ENCODE measurements around the gene GINS3. TPM values are rescaled to one million over a fixed set of nuclear protein-coding genes. Genes with fewer than 3 reads are reported as not detected.

The GINS3 gene
- total RNA-seq, 3 donors from 2014 or later (not counting 1 experiment from before 2014, with no cell fraction given): 1.4 to 3.5 (median 2.2) TPM

GRCh38 chr16:58451265-58451689 lies 59.0 kb downstream of the GINS3 start:
- intact Hi-C loops (cut with micrococcal nuclease): no loop called here
- Histone ChIP-seq H3K4me3 (ENCODE audit: low read length) (no peak overlapping the region), H3K4me1 (ENCODE audit: control insufficient read depth, insufficient read depth, low read length) (peaks cover 11% of the 10 kb centered on the region), H3K36me3 (ENCODE audit: control insufficient read depth, insufficient read depth, low read length) (no peaks in the 10 kb centered on the region), H3K27ac (ENCODE audit: low read length) (no peak overlapping the region), H3K9me3 (ENCODE audit: control insufficient read depth, insufficient read depth, low read length) (no peaks in the 10 kb centered on the region), H3K27me3 (ENCODE audit: control insufficient read depth, insufficient read depth, low read length) (no peaks in the 10 kb centered on the region)
- 85% methylated on average over 3 of the region's 3 CpGs for WGBS (ENCODE audit: insufficient coverage)
- Mint-ChIP-seq H3K4me1 (peaks cover 12 to 17% of the 10 kb centered on the region in 2 donors), H3K4me3 (no peak overlapping the region), H3K27me3 (ENCODE audit: low read depth in 2 of 2) (peaks cover 13 to 16% of the 10 kb centered on the region in 2 donors), H3K27ac (no peak overlapping the region), H3K9me3 (no peaks in the 10 kb centered on the region), H3K36me3 (no peaks in the 10 kb centered on the region)
- DNase-seq (no peak), ATAC-seq (no peak)
- TF ChIP-seq, protein P1, sequence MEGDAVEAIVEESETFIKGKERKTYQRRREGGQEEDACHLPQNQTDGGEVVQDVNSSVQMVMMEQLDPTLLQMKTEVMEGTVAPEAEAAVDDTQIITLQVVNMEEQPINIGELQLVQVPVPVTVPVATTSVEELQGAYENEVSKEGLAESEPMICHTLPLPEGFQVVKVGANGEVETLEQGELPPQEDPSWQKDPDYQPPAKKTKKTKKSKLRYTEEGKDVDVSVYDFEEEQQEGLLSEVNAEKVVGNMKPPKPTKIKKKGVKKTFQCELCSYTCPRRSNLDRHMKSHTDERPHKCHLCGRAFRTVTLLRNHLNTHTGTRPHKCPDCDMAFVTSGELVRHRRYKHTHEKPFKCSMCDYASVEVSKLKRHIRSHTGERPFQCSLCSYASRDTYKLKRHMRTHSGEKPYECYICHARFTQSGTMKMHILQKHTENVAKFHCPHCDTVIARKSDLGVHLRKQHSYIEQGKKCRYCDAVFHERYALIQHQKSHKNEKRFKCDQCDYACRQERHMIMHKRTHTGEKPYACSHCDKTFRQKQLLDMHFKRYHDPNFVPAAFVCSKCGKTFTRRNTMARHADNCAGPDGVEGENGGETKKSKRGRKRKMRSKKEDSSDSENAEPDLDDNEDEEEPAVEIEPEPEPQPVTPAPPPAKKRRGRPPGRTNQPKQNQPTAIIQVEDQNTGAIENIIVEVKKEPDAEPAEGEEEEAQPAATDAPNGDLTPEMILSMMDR (IDR thresholded peaks at IDR 0.05): no peak

- Histone ChIP-seq H3K9me3 (ENCODE audit: control insufficient read depth, insufficient read depth, low read length) (no peaks in the 10 kb centered on the region), H3K36me3 (ENCODE audit: control insufficient read depth, insufficient read depth, low read length) (no peaks in the 10 kb centered on the region), H3K4me3 (ENCODE audit: low read length) (no peak overlapping the region), H3K4me1 (ENCODE audit: control insufficient read depth, insufficient read depth, low read length) (peaks cover 11% of the 10 kb centered on the region), H3K27ac (ENCODE audit: low read length) (no peak overlapping the region), H3K27me3 (ENCODE audit: control insufficient read depth, insufficient read depth, low read length) (no peaks in the 10 kb centered on the region)
- peaks cover 12 to 17% of the 10 kb centered on the region in 2 donors for H3K4me1 Mint-ChIP-seq
- TF ChIP-seq, protein P1 (IDR thresholded peaks at IDR 0.05): no peak
- H3K27ac Mint-ChIP-seq: no peak overlapping the region
- intact Hi-C loops (cut with micrococcal nuclease): no loop called here
- no peak for ATAC-seq
- no peaks in the 10 kb centered on the region for H3K36me3 Mint-ChIP-seq
- 100% methylated on average over 1 of the region's 1 CpG for WGBS (ENCODE audit: insufficient coverage)
- DNase-seq: no peak
- no peak overlapping the region for H3K4me3 Mint-ChIP-seq
- peaks cover 13 to 16% of the 10 kb centered on the region in 2 donors for H3K27me3 Mint-ChIP-seq (ENCODE audit: low read depth in 2 of 2)
- H3K9me3 Mint-ChIP-seq: no peaks in the 10 kb centered on the region
These were observed 59.7 kb downstream of the GINS3 start for GRCh38 chr16:58451945-58452401.

GRCh38 chr16:58452640-58453039 lies 60.4 kb downstream of the GINS3 start:
- no peaks in the 10 kb centered on the region for H3K9me3 Mint-ChIP-seq
- H3K27ac Mint-ChIP-seq: no peak overlapping the region
- ATAC-seq (no peak), DNase-seq (no peak)
- TF ChIP-seq, protein P1 (IDR thresholded peaks at IDR 0.05): no peak
- H3K36me3 ChIP-seq (ENCODE audit: control insufficient read depth, insufficient read depth, low read length): no peaks in the 10 kb centered on the region
- intact Hi-C loops (cut with micrococcal nuclease): no loop called here
- WGBS (ENCODE audit: insufficient coverage): 89% methylated on average over 3 of the region's 3 CpGs
- H3K4me3 ChIP-seq (ENCODE audit: low read length): no peak overlapping the region
- H3K36me3 Mint-ChIP-seq: no peaks in the 10 kb centered on the region
- H3K4me1 Mint-ChIP-seq: peaks cover 12 to 17% of the 10 kb centered on the region in 2 donors
- peaks cover 12 to 16% of the 10 kb centered on the region in 2 donors for H3K27me3 Mint-ChIP-seq (ENCODE audit: low read depth in 2 of 2)
- no peaks in the 10 kb centered on the region for H3K9me3 ChIP-seq (ENCODE audit: control insufficient read depth, insufficient read depth, low read length)
- no peak overlapping the region for H3K4me3 Mint-ChIP-seq
- no peaks in the 10 kb centered on the region for H3K27me3 ChIP-seq (ENCODE audit: control insufficient read depth, insufficient read depth, low read length)
- peaks cover 11% of the 10 kb centered on the region for H3K4me1 ChIP-seq (ENCODE audit: control insufficient read depth, insufficient read depth, low read length)
- no peak overlapping the region for H3K27ac ChIP-seq (ENCODE audit: low read length)

DNA sequence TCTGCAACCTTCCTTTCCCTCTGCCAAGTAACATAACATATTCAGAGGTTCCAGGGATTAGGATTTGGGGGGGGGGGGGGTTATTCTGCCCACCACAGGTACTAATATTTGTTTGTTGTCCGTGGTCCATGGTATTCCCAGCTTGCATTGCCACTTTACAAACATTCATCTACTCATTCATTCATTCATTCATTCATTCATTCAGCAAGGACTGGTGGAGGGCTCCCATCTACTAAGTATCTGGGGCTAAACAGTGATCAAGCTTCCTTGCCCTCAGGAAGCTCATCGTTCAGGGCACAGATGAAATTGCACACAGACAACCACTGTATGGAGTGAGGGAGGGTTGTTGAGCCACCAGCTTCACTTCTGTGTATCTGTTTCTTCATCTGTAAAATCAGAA lies 61.9 kb downstream of the GINS3 start:
- TF ChIP-seq, protein P1 (IDR thresholded peaks at IDR 0.05): no peak
- ATAC-seq: no peak
- H3K27ac ChIP-seq (ENCODE audit: low read length): no peak overlapping the region

More for the DNA sequence above, 61.9 kb downstream of the GINS3 start:
- H3K27me3 Mint-ChIP-seq (ENCODE audit: low read depth in 2 of 2): peaks cover 13 to 21% of the 10 kb centered on the region in 2 donors
- Histone ChIP-seq H3K36me3 (ENCODE audit: control insufficient read depth, insufficient read depth, low read length) (no peaks in the 10 kb centered on the region), H3K4me3 (ENCODE audit: low read length) (no peak overlapping the region), H3K4me1 (ENCODE audit: control insufficient read depth, insufficient read depth, low read length) (peaks cover 11% of the 10 kb centered on the region), H3K27me3 (ENCODE audit: control insufficient read depth, insufficient read depth, low read length) (no peaks in the 10 kb centered on the region), H3K9me3 (ENCODE audit: control insufficient read depth, insufficient read depth, low read length) (no peaks in the 10 kb centered on the region)
- H3K4me3 Mint-ChIP-seq: no peak overlapping the region
- intact Hi-C loops (cut with micrococcal nuclease): no loop called here
- no peak for DNase-seq
- no peak overlapping the region for H3K27ac Mint-ChIP-seq
- no peaks in the 10 kb centered on the region for H3K9me3 Mint-ChIP-seq
- 87% methylated on average over 2 of the region's 2 CpGs for WGBS (ENCODE audit: insufficient coverage)
- no peaks in the 10 kb centered on the region for H3K36me3 Mint-ChIP-seq
- H3K4me1 Mint-ChIP-seq: peaks cover 11 to 17% of the 10 kb centered on the region in 2 donors
